ENCODE measurements around the gene CIPC.
A peak's percentile ranks its signal among the peaks of the same experiment; 100 is the strongest.

The CIPC gene

GRCh38 chr14:77126461-77126990 lies 28.5 kb downstream of the CIPC start:
- DNase-seq (ENCODE audit: low spot score) = no peak

- DNase-seq (ENCODE audit: low spot score) = no peak
Observed at GRCh38 chr14:77128414-77128891, 30.4 kb downstream of the CIPC start.

DNA sequence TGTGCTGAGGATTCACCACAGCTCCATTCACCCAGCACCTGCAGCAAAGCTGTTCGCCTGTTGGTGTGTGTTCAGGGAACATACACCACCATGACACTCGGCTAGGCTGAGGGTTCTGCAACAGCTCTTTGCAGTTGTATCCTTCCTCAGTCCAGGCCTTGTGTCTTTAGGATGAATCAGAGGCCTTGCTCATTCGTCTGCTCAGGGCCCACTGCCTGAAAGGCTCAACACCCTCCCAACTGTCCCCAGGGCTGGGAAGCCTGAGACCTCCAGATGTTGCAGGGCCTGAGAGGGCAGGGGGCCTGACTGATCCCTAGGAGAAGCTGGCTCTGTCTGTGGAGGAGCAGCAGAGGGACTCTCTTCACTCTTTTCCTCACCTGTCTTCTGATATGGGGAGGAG lies 32.3 kb downstream of the CIPC start:
- DNase-seq (ENCODE audit: low spot score) = no peak

DNA sequence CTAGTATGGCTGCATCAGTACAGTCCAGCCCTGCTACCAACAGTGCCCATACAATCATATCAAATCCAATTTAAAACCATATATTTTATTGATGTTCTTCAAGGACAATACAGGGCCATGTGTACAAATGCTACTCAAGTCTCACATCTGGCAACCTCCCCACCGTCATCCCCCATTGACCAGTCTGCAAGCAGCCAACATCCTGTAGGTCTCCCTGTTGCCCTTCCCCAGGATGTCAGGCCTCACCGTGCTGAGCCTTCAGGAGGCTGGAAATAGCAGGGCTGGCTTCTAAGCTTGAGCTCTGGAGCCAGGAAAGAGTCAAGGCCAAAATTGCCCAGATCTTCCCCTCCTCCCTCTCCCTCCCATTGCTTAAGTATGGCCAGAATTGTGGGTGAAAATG lies 33.1 kb downstream of the CIPC start:
- DNase-seq (ENCODE audit: low spot score) = no peak

GRCh38 chr14:77131871-77132486 lies 33.9 kb downstream of the CIPC start:
- no peak for DNase-seq (ENCODE audit: low spot score)

- DNase-seq (ENCODE audit: low spot score) = peak; percentile 36
Observed at GRCh38 chr14:77133720-77134338, 35.8 kb downstream of the CIPC start.

GRCh38 chr14:77139022-77139421 lies 41.0 kb downstream of the CIPC start:
- no peak for DNase-seq (ENCODE audit: low spot score)

GRCh38 chr14:77139540-77140358 lies 41.7 kb downstream of the CIPC start:
- no peak for DNase-seq (ENCODE audit: low spot score)

- no peak for DNase-seq (ENCODE audit: low spot score)
Observed at GRCh38 chr14:77140359-77141213, 42.5 kb downstream of the CIPC start.

- DNase-seq (ENCODE audit: low spot score) = no peak
Observed at GRCh38 chr14:77141214-77142004, 43.4 kb downstream of the CIPC start, which contains the start of gene ZDHHC22. ZDHHC22 (minus strand) TSS chr14:77141791; CDS start chr14:77139738, 2,053 bp downstream.

DNA sequence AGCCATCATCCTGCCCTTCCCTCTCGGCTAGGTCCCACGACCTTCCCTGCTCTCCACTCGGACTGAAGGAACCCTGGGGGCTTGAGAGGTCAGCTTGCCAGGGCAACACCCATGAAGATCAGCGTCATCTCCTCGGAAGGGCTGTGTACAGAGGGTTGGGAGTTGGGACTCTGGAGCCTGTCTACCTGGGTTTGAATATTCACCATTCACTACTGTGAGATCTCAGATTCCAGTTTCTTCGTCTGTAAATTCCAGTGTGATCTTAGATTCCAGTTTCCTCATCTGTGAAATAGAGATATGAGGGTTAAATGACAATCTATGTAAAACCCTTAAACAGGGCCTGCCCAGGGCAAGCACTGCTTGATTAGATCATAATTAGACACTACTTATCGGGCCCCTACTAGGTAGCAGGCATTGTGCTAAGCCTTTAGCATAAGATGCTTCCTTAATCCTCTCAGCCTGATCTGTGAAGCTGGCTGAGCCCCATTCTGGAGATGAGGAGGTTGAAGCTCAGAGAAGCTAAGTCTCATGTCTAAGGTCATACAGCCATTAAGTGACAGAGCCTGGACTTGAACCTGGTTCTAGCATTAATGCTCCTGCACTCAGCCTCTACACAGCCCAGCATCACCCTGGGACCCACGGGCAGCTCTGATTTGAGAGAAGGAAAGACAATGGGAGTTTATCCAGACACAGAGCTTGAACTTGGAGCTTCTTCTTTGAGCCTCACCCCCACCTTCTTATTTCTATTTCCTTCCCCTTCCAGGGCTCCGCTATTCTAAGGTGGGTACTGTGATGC lies 44.1 kb downstream of the CIPC start:
- no peak for DNase-seq (ENCODE audit: low spot score)

- DNase-seq (ENCODE audit: low spot score) = no peak
Observed at GRCh38 chr14:77143071-77143470, 45.0 kb downstream of the CIPC start.

DNA sequence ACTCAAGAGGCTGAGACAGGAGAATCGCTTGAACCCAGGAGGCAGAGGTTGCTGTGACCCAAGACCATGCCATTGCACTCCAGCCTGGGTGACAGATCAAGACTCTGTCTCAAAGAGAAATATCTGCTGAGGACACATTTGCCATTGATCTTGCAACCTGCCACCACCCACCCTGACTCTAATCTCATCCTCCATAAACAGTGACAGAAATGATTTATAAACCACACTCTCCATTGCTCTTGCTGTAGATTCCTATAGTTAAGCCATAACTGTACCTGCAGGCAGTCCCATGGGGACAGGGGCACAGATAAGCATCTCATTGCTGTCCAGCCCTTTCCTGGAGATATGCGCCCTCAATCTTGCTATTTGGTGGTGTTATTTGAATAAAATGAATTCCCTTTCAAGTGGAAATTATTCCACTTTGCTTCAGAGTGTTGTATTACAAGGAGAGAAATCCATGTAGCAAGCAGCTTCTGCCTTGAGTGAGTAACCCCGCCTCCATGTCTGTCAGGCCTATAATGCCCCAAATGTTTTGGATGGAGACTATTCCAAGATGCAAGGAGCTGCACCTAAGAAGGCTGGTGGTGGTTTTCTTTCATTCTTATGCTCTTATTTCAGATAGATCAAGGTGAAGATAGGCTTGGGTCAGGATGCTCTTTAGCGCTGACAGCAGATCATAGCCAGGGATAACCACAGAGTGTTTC lies 46.5 kb downstream of the CIPC start:
- no peak for DNase-seq (ENCODE audit: low spot score)

DNA sequence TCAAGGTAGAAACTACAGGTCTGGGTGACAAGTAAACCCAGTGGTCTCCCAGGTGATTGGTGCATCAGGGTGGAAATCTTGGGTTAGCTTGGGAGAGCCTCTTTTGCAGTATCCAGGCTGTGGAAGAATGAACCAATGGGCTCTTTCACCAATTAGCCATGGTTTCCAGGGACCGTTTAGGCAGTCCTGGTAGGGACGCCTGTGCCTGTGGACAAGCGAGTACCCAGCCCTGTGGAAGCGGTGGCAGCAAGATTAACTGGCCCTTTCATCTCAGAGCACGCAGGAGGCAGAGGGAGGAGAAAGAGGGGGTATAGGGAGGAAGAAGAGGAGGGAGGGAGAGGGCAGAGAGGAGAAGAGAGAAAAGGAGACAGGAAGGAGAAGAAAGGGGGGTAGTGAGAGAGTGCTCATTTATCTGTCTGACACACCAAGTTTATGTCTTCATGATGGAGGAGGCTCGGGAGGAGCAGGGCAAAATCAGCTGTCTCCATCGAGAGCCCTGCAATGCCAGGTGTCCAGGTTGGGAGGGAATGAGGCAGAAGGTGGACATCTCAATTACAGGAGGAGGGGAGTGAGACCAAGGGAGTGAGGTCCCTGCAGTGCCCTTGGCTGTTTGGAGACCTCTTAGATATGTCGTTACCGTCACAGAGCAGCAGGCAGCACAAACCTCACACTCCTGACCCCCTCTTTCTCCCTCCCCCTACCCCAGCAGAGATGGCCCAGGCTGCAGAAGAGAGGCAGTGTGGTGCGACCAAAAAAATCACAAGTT lies 48.1 kb downstream of the CIPC start:
- no peak for DNase-seq (ENCODE audit: low spot score)

GRCh38 chr14:77148510-77149231 lies 50.6 kb downstream of the CIPC start:
- no peak for DNase-seq (ENCODE audit: low spot score)

- DNase-seq (ENCODE audit: low spot score) = no peak
Observed at GRCh38 chr14:77151245-77151644, 53.2 kb downstream of the CIPC start.

GRCh38 chr14:77151918-77152588 lies 54.0 kb downstream of the CIPC start:
- no peak for DNase-seq (ENCODE audit: low spot score)

All from CD4-positive, alpha-beta T cell treated with Interleukin-15 for 4 hours (primary cell).